HG02642 (cell line): ENCODE measurements around the gene SELENOF.
A peak's percentile ranks its signal among the peaks of the same experiment; 100 is the strongest.

ENCODE experiments used
- ATAC-seq: cut with Tn5 transposase; IDR thresholded peaks from one replicate; pipeline ENCODE4 v1.9.1; 2021; ENCODE audit warnings: mild to moderate bottlenecking; ENCODE audit not compliant: unreplicated experiment, poor library complexity

SELENOF gene

DNA sequence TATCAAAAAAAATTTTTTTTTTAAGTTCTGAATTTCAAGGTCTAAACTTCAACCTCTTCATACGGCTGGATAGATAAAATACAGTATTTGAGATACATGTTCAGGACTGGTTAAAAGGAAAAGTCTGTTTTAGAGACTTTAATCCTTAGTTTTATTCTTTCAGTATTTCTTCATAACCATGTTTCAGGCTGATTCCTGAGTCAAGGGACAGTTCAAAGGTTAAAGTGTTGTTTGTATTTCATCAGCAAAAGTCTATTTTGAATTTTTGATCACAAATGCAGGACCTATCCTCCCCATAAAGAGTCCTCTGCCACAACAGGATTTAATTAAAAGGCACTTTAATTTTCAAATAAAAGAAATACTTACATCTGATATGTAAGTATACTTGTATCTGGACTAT lies 53.5 kb downstream of the SELENOF start:
- no peak for ATAC-seq

DNA sequence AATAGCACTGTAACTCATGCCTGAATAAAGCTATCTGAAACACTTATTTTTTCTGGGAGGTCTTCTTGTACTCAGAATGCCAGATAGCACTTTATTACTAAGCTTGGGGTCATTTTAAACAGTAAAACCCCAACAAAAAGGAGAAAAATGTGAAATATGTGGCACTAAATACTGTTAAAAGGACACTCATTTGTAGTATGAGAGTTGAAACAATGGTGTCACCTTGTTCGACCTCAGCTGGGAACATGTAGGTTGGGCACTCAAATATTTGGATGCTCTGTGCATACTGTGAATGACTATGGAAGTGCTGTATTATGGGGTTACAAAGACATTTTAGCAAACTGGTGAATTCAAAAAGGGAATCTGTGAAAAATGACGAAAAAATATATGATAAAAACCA lies 53.9 kb downstream of the SELENOF start:
- ATAC-seq, result no peak

DNA sequence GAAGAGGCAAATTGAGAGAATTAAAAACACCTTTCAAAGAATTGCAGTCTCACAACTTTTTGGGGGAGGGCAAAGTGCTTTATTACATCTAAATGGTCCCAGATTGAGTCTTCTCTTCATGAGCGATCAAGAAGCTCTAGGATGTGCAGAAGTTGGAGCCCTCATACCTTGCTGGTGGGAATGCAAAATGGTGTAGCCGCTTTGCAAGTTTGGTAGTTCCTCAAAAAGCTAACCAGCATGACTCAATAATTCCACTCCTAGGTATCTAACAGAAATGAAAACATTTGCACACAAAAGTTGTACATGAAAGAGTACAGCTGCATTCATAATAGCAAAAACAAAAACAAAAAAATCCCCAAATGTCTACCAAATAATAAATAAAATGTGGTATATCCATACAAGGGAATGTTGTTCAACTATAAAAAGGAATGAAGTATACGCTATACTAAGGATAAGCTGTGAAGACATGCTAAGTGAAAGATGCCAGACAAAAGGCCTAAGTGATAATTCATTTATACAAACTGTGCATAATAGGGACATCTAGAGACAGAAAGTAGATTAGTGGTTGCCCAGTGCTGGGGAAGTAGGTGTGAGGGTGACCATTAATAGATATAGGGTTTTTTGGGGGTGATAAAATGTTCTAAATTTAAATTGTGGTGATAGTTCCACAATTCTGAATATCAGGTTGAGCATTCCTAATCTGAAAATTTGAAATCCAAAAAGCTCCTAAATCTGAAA lies 55.2 kb downstream of the SELENOF start:
- ATAC-seq, result no peak

DNA sequence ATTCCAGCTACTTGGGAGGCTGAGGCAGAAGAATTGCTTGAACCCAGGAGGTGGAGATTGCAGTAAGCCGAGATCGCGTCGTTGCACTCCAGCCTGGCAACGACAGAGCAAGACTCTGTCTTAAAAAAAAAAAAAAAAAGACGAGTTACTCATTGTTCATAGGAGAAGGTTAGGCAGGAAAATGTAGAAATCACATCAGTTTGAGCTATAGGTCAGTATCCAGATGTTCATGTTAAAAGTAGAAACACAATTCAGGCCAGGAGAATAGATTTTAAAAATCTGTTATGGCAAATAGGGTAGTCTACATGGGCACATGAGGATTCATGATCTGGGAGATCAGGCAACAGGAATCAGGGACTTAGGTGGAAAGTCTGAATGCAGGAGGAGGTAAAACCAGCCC lies 57.7 kb downstream of the SELENOF start:
- no peak for ATAC-seq

DNA sequence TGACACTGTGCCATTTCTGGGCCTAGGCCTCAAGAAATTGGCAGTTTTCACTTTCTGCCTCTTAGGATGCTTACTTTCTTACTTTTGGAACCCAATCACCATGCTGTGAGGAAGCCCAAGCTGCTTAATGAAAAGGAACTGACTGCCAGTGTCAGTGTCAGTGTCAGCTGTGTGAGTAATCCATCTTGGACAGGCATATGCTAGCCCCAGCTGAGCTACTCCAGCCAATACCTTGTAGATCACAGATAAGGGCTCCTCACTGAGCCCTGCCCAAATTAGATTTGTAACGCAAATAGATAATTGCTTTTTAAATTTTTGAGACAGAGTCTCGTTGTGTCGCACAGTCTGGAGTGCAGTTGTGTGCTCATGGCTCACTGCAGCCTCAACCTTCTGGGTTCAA lies 59.6 kb downstream of the SELENOF start:
- no peak for ATAC-seq

DNA sequence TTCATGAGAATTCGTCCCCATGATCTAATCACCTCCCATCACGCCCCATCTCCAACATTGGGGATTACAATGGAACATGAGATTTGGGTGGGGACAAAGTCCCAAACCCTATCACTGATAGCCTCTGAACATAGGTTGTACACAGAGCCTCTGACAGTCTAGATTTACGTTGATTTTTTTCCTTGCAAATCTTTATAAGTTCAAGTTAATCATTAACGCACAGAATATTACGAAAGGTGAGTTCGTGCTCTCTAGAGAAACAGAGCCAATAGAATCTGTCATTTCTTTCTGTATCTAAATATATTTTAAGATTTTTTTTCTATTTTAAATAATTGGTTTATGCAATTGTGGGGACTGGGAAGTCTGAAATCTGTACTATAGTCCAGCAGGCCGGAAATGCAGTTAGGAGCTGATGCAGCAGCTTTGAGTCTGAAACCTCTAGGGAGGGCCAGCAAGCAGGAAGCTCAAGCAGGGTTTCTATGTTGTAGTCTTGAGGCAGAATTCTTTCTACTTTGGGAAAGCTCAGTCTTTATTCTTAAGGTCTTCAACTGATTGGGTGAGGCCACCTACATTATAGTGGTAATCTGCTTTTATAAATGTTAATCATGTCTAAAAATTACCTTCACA lies 61.0 kb downstream of the SELENOF start:
- ATAC-seq, result peak; percentile 43

DNA sequence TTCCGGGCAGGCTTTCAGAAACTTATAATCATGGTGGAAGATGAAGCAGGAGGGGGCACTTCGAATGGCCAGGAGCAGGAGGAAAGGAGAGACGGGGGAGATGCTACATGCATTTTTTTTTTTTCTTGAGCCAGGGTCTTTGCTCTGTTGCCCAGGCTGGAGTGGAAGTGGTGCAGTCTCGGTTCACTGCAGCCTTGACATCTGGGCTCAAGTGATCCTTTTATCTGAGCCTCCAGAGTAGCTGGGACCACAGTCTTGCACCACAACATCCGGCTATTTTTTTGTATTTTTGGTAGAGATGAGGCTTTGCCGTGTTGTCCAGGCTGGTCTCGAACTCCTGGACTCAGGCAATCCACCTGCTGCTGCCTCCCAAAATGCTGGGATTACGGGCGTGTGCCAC lies 61.6 kb downstream of the SELENOF start:
- no peak for ATAC-seq

DNA sequence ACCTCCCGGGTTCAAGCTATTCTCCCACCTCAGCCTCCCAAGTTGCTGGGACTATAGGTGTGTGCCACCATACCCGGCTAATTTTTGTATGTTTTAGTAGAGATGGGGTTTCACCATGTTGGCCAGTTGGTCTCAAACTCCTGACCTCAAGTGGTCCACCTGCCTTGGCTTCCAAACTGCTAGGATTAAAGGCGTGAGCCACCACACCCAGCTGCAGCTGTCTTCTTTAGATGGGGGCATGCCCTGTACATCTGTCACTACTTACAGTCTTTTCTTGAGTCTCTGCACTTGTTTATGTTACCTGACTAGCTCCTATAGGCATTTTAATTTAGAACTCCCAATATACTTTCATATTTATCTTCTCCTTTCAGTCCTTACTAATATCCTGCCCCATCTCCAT lies 64.2 kb downstream of the SELENOF start:
- no peak for ATAC-seq

DNA sequence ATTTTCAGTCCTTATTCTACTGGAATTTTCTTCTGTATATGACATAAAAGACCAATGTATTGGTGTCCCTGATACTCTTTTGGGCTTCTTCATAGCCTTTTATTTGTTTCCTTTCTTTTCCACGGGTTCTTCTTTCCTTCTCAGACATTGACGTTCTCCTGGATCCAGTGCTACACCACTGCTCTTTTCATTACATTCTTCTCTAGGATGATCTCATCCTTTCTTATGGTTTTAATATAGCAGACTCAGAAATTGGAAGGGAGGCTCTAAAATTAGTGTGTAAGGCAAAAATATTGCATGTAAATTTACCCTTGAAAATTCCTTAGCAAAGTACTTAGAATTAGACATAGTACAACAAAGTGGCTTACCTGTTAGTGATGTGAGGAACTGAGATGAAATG lies 65.3 kb downstream of the SELENOF start:
- no peak for ATAC-seq

DNA sequence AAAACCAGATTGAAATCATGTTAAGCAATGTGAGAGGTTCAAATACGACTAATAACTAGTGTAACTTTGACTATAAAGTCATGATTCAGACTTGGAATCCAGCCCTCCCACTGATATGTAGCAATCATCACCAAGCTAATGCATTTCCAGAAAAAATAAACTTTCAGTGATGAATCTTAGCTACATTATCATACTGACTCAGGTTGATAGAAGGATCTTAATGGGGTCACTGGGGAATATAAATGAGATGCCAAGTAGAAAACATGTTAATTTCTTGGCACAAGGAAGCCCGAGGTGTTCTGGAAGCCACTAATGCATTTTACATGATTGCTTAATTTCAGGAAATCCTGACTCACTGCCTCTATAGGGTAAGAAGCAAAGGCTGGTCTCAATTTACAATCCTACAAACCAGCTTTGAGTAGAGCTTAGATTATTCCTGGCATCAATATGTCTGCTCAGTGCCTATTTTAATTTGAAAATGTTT lies 67.7 kb downstream of the SELENOF start:
- ATAC-seq, result no peak

DNA sequence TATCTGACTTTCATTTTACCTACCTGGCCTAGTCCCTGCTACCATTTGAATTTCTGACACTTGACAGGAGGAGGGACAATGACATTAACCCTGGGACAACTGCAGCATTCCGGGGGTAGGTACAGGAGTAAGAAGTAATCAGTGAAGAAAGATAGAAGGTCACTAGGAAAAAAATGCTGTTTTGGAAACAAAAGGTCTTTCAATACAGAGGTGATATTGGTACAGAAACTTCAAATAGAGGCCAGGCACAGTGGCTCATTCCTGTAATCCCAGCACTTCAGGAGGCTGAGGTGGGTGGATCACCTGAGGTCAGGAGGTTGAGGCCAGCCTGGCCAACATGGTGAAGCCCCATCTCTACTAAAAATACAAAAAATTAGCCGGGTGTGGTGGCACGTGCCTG lies 68.4 kb downstream of the SELENOF start:
- ATAC-seq, result no peak

DNA sequence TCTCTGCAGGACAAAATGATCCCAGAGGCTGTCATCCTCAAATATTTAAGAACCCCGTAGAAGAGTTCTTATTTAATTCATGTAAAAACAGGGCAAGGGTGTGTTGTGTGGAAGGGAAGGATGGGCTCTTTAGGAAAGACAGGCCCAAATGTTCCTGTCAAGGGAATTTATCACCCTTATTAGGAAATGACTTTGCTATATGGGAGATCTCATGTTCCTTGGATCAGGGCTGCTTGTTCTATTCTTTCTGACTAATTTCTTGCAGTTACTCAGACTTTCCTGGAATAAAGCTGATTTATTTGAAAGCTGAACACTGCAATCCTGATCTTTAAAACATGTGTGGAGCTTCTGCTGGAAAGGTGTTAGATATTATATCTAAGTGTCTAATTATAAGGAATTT lies 72.8 kb downstream of the SELENOF start:
- ATAC-seq, result no peak

DNA sequence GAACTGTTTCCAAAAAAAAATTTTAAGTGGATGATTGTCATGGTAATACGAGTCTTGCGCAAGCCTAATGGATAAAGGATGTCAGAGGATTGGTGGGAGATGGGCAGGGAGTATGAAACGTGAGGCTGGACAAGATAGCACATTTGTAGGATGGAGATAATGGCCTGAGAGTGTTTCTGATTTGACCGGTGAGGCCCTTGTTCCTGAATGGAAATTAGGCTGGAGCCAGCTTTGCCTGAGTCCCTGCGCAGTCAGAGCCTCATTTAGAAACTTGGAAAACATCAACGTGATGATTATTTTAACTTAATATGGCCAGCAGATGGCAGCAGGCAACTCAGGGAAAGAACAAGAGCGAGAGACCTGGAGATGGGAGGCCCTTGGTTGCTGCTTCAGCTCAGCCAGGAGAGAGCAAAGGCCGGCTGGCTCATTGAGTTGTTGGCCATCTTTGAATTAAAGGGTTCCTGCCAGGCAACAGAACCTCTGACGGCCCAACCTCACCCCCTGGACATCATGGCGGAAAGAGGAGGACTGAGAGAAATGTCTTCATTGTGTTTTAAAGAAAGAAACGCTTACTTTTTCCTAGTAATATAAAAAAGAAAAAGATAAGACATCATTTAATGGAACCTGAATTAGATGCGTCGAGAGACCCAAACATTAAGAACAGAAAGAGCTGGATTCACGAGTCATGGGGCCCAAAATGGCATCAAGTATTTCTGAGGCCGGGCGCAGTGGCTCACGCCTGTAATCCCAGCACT lies 80.3 kb downstream of the SELENOF start:
- ATAC-seq, result peak; percentile 78

DNA sequence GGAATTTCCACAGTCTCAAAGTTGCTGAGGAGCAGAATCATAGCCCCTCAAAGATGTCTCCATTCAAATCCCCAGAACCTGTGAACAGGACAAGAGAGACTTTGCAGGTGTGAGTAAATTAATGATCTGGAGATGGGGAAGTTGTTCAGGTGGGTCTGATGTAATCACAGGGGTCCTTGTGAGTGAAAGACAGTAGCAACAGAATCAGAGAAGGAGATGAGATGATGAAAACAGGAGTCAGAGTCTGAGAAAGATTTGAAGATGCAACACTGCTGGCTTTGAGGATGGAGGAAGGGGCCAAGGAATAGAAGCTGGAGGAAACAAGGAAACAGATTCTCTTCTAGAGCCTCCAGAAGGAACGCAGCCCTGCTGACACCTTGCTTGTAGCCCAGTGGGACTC lies 81.5 kb downstream of the SELENOF start:
- ATAC-seq, result no peak

DNA sequence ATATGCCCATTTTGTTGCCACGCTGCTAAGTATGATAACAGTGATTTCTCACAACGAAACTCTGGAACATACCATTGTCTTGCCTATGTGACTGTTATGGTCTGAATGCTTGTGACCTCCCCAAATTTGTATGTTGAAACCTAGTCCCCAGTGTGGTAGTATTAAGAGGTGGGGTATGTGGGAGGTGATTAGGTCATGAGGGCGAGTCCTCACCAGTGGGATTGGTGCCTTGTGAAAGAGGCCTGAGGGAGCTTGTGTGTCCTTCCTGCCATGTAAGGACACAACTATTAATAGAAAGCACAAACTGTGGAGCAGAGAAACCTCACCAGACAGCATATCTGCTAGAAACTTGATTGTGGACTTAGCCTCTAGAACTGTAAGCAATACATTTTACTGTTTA lies 84.6 kb downstream of the SELENOF start:
- ATAC-seq, result no peak

DNA sequence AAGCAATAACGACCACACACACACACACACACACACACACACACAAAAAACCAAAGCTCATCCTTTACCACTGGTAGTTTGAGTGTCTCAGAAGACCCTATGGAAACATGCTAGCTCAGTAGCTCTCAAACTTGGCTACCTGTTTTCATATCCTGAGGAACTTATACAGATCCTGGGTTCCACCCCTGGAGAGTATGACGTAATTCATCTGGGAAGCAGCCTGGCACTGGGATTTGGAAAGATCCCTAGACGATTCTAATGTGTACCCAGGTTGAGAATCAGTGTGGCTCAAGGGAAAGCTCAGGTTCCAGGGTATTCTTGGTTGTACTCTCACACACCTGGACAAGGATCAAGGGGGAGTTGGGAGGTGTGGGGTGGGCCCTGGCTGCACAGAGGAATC lies 85.9 kb downstream of the SELENOF start:
- ATAC-seq, result no peak

DNA sequence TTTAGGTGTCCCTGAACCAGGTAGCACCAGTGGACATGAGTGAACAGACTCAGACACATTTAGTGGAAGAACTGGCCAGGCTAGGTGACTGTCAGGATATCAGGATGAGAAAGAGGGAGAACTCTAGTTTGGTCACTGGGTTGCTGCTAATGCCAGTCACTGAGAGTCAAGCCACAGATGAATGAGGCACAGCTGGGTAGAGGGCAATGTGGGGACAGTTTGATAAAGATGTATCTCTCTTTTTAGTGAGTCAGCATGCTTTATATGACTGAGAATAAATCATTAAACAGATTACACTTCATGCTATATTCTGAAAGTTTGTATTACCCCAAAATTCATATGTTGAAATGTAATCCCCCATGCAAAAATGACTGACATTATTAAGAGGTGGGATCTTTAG lies 87.1 kb downstream of the SELENOF start:
- ATAC-seq, result no peak

DNA sequence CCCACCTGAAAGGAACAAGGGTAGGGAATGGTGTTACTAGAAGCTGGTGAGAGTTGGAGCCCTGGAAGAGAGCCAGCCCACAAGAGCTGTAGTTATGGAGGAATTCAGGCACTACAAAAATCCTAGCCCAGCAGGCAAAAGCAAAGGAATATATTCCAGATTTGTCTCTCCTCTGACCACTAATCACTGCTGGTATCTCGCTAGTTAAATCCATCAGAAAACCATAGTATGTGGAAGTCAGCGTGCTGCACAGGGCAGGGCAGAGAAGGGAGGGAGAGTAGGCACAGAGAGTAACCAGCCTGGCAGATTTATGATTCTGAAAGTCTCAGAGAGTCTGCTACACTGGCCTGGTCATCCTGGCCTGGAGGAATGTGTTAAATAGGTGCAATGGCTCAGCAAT lies 88.6 kb downstream of the SELENOF start:
- ATAC-seq, result no peak

DNA sequence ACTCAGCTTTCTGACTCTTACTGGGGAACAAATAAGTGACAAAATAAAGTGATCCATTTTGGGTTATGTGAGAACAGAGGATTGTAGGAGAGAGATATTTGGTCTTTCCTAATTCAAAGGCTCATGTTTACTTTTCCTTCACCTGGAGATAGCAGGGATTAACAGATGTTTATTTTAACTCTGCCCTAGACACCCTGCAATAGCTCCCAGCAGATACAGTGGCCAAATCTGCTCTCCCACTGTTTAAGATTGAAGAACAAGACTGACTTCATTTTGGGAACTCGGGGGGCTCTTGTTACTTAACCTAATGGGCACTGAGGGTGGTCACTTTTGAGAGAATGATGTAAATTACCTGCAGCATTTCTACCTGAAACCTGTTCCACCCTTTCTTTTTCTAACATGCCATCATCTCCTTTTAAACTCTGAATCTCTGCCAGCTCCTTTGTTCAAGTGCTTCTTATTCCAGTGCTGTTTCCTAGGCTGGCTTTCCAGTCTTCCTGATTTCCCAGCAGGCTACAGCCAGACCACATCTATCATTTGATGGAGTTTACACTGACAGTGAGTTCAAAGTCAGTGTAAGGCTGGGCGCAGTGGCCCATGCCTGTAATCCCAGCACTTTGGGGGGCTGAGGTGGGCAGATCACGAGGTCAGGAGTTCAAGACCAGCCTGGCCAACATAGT lies 90.0 kb downstream of the SELENOF start:
- ATAC-seq, result no peak

DNA sequence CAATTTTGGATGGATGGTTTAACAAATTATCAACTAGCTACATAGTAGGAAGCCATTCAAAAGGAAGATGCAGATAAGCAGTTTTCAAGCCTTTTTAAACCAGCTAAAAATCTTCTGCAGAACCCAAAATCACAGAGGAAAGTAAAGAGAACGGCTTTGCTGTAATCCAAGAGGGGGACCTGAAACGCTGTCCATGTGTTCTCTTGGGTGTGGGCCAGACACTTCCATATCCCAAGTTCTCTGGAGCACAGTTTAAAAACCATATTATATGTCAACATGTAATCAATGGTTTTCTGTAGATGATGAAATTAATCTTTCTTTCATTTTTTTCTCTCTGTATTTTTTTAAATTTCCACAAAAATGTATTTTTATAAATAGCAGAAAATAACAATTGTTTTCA lies 90.5 kb downstream of the SELENOF start:
- no peak for ATAC-seq

DNA sequence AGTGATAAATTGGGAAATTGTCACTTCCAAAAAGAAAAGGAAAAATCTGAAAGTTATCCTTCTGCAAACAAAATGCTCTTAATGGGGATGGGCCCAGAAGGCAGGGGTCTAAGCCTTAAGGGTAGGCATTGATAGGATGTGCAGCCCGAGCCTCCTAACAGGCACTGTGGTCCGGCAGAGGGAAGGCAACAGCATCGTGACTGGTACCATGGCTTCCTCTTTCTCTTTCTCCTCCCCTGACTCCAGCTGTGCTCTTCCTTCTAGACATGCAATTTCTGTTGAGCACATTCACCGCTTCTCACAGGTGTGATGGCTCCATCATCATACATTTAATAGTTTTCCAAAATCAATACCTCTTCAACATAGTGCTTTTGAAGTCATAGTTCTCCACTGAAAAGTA lies 91.5 kb downstream of the SELENOF start:
- no peak for ATAC-seq
